ENCODE data around the gene PTN.
"Not testable (repeated sequence)": the region's sequence is repeated elsewhere in the genome, so short reads cannot be mapped to it uniquely, and the experiment has no call there.

The PTN gene

DNA sequence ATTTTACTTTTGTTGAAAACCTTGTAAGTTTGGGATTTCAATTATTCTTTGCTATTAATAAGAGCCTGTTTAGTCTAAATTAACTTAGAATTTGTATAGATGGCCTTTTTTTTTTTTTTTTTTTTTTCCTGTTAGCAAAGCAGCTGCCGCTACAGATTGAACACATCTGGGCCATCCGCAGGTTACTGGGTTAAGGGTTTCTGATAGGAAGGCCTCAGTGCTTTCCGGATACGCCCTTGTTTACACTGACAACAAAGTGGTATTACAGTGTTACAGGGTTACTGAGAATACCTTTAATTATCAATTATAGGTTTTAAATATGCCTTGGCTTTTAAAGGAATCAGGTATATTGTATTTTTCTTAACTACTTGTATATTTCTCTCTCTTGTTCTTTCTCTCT is 76.8 kb downstream of the PTN start:
- Mint-ChIP-seq H3K27me3 (no peaks in the 10 kb centered on the region), H3K9me3 (peaks cover 5 to 7% of the 10 kb centered on the region in 2 donors), H3K4me3 (no peak overlapping the region)

DNA sequence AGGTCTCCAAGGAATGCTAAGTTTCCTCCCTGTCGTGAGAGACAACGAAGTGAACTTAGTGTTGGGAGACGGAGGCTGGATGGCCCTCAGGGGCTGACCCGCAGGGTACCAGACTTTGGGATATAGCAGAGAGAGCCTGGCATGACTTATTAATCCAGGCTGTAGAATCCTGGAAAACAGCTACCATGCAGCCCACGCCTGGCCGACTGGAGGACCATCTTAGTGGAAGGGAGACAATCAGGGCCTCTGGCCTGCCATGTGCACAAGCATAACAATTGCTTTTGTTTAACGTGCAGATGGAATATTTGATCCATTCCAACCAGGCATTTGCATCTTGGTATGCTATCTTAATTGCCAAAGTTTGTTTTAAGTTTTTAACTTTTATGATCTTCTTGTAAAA is 78.1 kb downstream of the PTN start:
- not testable (repeated sequence) for H3K27ac Mint-ChIP-seq; H3K27me3 Mint-ChIP-seq; H3K9me3 Mint-ChIP-seq; H3K4me1 Mint-ChIP-seq; H3K36me3 Mint-ChIP-seq; ATAC-seq (replicated peaks); DNase-seq; H3K4me3 Mint-ChIP-seq

More for the DNA sequence above, 76.8 kb downstream of the PTN start:
- no peak overlapping the region for H3K27ac Mint-ChIP-seq
- H3K4me1 Mint-ChIP-seq: no peaks in the 10 kb centered on the region
- ATAC-seq (replicated peaks) (no peak), DNase-seq (no peak)
- H3K36me3 Mint-ChIP-seq: no peaks in the 10 kb centered on the region

- Mint-ChIP-seq H3K4me1 (no peaks in the 10 kb centered on the region), H3K27ac (no peak overlapping the region)
These were observed 80.9 kb downstream of the PTN start for GRCh38 chr7:137262599-137262998.

DNA sequence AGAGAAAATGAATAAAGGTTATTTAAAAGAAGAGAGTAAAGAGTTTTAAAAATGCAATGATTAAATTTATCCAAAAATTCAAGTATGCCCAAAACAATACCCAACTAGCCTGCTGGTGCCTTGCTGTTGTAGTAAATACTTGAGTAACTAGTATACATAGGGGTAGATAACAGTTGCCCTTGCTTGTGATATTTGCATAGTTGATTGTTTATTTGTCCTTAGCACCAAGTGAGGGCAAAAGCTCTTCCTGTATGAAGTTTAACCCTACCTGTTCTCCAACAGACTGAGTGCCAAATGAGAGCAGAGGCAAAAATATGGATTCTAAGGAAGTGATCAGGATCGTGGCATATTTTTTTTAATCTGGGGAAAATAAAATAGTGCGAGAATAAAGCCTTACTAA is 85.0 kb downstream of the PTN start:
- H3K27ac Mint-ChIP-seq: no peak overlapping the region
- DNase-seq (no peak), ATAC-seq (replicated peaks) (no peak)
- H3K36me3 Mint-ChIP-seq: no peaks in the 10 kb centered on the region
- no peaks in the 10 kb centered on the region for H3K27me3 Mint-ChIP-seq
- H3K4me3 Mint-ChIP-seq: no peak overlapping the region
- H3K9me3 Mint-ChIP-seq: peaks cover 0 to 4% of the 10 kb centered on the region in 2 donors
- no peaks in the 10 kb centered on the region for H3K4me1 Mint-ChIP-seq

More at GRCh38 chr7:137262599-137262998, 80.9 kb downstream of the PTN start:
- Mint-ChIP-seq H3K9me3 (peaks cover 5% of the 10 kb centered on the region in 2 donors), H3K4me3 (no peak overlapping the region), H3K27me3 (no peaks in the 10 kb centered on the region), H3K36me3 (no peaks in the 10 kb centered on the region)
- no peak for DNase-seq
- ATAC-seq (replicated peaks): no peak

- no peak for ATAC-seq (replicated peaks)
- DNase-seq: no peak
- no peaks in the 10 kb centered on the region for H3K36me3 Mint-ChIP-seq
- no peak overlapping the region for H3K27ac Mint-ChIP-seq
- no peak overlapping the region for H3K4me3 Mint-ChIP-seq
- no peaks in the 10 kb centered on the region for H3K9me3 Mint-ChIP-seq
- no peaks in the 10 kb centered on the region for H3K4me1 Mint-ChIP-seq
- no peaks in the 10 kb centered on the region for H3K27me3 Mint-ChIP-seq
These were observed 88.8 kb downstream of the PTN start for GRCh38 chr7:137254766-137255165.

GRCh38 chr7:137245890-137246289 is 97.6 kb downstream of the PTN start:
- Mint-ChIP-seq H3K4me3 (no peak overlapping the region), H3K27me3 (no peaks in the 10 kb centered on the region), H3K36me3 (no peaks in the 10 kb centered on the region), H3K4me1 (no peaks in the 10 kb centered on the region), H3K27ac (no peak overlapping the region), H3K9me3 (peaks cover 5 to 10% of the 10 kb centered on the region in 2 donors)
- DNase-seq: no peak
- ATAC-seq (replicated peaks): no peak

DNA sequence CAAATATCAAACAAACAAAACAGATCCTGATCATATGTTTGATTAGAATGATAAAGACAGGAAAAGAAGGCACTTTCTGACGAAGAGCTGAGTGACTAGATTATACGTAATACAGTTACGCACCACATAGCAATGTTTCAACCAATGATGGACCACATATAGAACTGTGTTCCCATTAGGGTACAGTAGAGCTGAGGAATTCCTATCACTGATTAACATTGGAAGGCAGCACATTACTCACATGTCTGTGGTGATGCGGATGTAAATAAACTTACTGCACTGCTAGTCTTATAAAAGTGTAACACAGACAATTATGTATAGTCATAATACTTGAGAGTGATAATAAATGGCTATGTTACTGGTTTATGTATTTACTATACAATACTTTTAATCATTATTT is 98.3 kb downstream of the PTN start:
- Mint-ChIP-seq H3K4me1 (no peaks in the 10 kb centered on the region), H3K9me3 (peaks cover 8 to 10% of the 10 kb centered on the region in 2 donors), H3K36me3 (no peaks in the 10 kb centered on the region), H3K27me3 (no peaks in the 10 kb centered on the region), H3K27ac (no peak overlapping the region), H3K4me3 (no peak overlapping the region)
- ATAC-seq (replicated peaks): no peak
- DNase-seq: no peak

- no peak overlapping the region for H3K4me3 Mint-ChIP-seq
- H3K9me3 Mint-ChIP-seq: peaks cover 10% of the 10 kb centered on the region in 2 donors
- ATAC-seq (replicated peaks): no peak
- no peak overlapping the region for H3K27ac Mint-ChIP-seq
- H3K36me3 Mint-ChIP-seq: no peaks in the 10 kb centered on the region
- no peaks in the 10 kb centered on the region for H3K4me1 Mint-ChIP-seq
- no peak for DNase-seq
- no peaks in the 10 kb centered on the region for H3K27me3 Mint-ChIP-seq
These were observed 99.8 kb downstream of the PTN start for GRCh38 chr7:137243741-137244140.

DNA sequence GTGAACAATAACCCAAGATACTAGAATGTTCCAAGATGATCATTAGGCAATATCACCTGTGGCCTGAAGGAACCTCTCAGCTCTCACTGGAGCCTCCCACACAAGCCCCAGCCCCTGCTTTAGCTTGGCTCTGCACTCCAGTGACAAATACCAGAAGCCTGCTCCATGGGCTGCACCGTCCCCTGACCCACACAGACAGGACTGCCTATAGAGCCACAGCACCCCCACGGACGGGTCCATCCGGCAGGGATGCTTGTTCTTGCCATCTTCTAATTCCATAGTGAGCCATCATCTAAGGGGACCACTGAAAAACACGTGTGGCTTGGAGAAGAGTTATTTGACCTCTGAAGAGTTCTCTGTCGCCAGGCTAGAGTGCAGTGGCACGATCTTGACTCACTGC is 100.9 kb downstream of the PTN start:
- no peak for ATAC-seq (replicated peaks)

DNA sequence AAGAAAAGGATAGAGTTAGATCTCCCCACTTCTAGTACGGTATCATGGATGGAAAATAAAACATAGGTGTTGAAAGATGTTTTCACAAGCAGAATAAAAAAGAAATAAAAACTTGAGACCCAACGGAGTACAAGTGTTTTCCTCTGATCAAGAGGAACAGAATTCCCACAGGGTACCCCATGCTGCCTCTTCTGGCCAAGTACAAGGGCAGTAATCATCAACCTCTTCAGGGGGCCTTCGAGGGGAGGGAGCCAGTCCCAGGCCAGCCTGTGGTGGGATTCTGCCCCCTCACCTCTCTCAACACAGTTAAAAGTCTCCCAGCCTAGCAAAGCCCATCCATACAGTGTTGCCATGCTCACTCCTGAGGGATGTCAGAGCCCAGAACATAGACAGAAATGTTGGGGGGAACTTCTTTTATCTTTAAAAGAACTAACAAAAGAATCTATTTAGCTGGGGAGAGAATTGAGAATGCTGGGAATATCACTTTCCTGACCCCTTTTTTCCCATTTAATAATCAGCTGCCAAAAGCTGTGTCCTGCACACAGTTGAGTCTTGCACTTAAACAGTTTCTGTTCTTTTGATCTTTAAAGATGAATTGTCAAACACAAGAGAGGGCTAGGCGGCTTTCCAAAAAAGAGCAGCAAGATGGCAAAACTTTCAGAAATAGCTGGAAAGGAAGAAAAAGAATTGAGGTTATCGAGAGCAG is 101.7 kb downstream of the PTN start:
- H3K4me1 Mint-ChIP-seq: no peaks in the 10 kb centered on the region
- H3K27me3 Mint-ChIP-seq: no peaks in the 10 kb centered on the region

More for the DNA sequence above, 100.9 kb downstream of the PTN start:
- no peaks in the 10 kb centered on the region for H3K4me1 Mint-ChIP-seq
- H3K4me3 Mint-ChIP-seq: no peak overlapping the region
- no peaks in the 10 kb centered on the region for H3K36me3 Mint-ChIP-seq
- no peaks in the 10 kb centered on the region for H3K27me3 Mint-ChIP-seq
- DNase-seq: no peak
- H3K9me3 Mint-ChIP-seq: peaks cover 10% of the 10 kb centered on the region in 2 donors
- H3K27ac Mint-ChIP-seq: no peak overlapping the region

DNA sequence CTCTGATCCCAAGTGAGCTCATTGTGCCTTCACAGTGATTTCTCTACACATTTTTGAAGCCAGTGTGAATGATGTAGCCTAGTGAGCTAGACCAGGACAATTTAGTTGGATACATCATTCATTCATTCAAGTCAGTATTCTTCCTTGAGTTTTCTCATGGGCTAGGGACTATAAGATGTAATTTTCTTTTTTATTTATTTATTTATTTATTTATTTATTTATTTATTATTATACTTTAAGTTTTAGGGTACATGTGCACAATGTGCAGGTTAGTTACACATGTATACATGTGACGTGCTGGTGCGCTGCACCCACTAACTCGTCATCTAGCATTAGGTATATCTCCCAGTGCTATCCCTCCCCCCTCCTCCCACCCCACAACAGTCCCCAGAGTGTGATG is 104.3 kb downstream of the PTN start:
- not testable (repeated sequence) for H3K27ac Mint-ChIP-seq; ATAC-seq (replicated peaks); DNase-seq; H3K9me3 Mint-ChIP-seq; H3K27me3 Mint-ChIP-seq; H3K4me3 Mint-ChIP-seq; H3K4me1 Mint-ChIP-seq; H3K36me3 Mint-ChIP-seq

More for the DNA sequence above, 101.7 kb downstream of the PTN start:
- H3K36me3 Mint-ChIP-seq: no peaks in the 10 kb centered on the region
- DNase-seq (no peak), ATAC-seq (replicated peaks) (no peak)
- no peak overlapping the region for H3K27ac Mint-ChIP-seq
- H3K4me3 Mint-ChIP-seq: no peak overlapping the region
- H3K9me3 Mint-ChIP-seq: peaks cover 7 to 10% of the 10 kb centered on the region in 2 donors

GRCh38 chr7:137235434-137235833 is 108.1 kb downstream of the PTN start:
- Mint-ChIP-seq H3K4me3 (no peak overlapping the region), H3K9me3 (peaks cover 0 to 6% of the 10 kb centered on the region in 2 donors), H3K27ac (no peak overlapping the region), H3K4me1 (no peaks in the 10 kb centered on the region), H3K36me3 (no peaks in the 10 kb centered on the region), H3K27me3 (no peaks in the 10 kb centered on the region)
- ATAC-seq (replicated peaks) (no peak), DNase-seq (no peak)

DNA sequence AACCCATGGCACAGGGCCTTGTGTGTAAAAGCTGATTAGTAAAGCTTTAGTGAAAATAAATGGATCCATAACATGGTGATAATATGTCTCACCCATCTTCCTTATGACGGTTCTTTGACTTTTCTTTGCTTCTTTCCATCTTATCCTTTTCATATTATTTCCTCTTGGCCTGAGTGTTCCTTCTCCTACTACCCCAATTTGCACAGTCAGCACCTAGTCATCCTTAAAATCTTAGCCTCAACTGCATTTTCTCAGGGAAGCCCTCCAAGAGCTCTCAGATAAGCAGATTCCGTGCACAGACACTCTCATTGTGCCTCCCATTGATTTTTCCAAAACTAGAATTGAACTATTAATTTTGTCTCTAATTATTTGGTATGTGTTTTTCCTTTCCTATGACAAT is 112.4 kb downstream of the PTN start:
- no peak for ATAC-seq (replicated peaks)

DNA sequence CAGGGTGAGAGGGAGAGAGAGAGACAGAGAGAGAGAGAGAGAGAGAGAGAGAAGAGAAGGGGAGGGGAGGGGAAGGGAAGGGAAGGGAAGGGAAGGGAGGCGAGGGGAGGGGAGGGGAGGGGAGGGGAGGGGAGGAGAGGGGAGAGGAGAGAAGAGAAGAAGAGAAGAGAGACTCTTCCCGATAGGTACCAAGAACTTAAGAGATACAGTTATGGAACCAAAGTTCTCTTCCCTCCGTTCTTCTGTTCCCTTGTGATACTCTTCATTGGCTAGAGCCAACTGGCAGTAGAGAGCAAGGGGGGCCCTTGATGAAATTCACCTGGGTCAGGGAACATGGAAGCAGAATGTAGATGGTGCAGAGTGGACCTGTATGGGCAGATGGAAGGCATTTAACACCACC is 122.1 kb downstream of the PTN start:
- Mint-ChIP-seq H3K27me3 (no peaks in the 10 kb centered on the region), H3K4me3 (no peak overlapping the region), H3K4me1 (no peaks in the 10 kb centered on the region), H3K36me3 (no peaks in the 10 kb centered on the region), H3K27ac (no peak overlapping the region), H3K9me3 (peaks cover 4 to 5% of the 10 kb centered on the region in 2 donors)
- no peak for ATAC-seq (replicated peaks)
- no peak for DNase-seq

More for the DNA sequence above, 112.4 kb downstream of the PTN start:
- Mint-ChIP-seq H3K4me3 (no peak overlapping the region), H3K9me3 (peaks cover 0 to 3% of the 10 kb centered on the region in 2 donors), H3K27ac (no peak overlapping the region), H3K27me3 (no peaks in the 10 kb centered on the region), H3K36me3 (no peaks in the 10 kb centered on the region), H3K4me1 (no peaks in the 10 kb centered on the region)
- no peak for DNase-seq

GRCh38 chr7:137213744-137214143 is 129.8 kb downstream of the PTN start:
- Mint-ChIP-seq H3K27me3 (no peaks in the 10 kb centered on the region), H3K4me3 (no peak overlapping the region), H3K9me3 (peaks cover 3 to 8% of the 10 kb centered on the region in 2 donors), H3K4me1 (no peaks in the 10 kb centered on the region), H3K36me3 (no peaks in the 10 kb centered on the region), H3K27ac (no peak overlapping the region)
- DNase-seq (no peak), ATAC-seq (replicated peaks) (no peak)
